Immature natural killer cell (primary cell): ENCODE results near the gene BACE2. TPM values are rescaled to one million over a fixed set of nuclear protein-coding genes. Genes with fewer than 3 reads are reported as not detected.

Experiments
- DNase-seq, 3 donors: peaks; one replicate each; pipeline ENCODE4 v3.0.0; 2022; ENCODE audit warnings: mixed read lengths in 1 of 3
- H3K27ac Mint-ChIP-seq, 6 donors: one replicate each; pipeline ENCODE4 v1.8.0; 2020; ENCODE audit warnings: mixed read lengths in 6 of 6, mild to moderate bottlenecking in 5 of 6, inconsistent platforms in 4 of 6, moderate library complexity in 3 of 6
- H3K27me3 Mint-ChIP-seq, 3 donors: one replicate each; pipeline ENCODE4 v1.8.0; 2020 to 2021; ENCODE audit warnings: low read depth in 3 of 3, mild to moderate bottlenecking in 3 of 3, mixed read lengths in 3 of 3, moderate library complexity in 3 of 3, inconsistent platforms in 1 of 3
- H3K36me3 Mint-ChIP-seq, 3 donors: one replicate each; pipeline ENCODE4 v1.8.0; 2020; ENCODE audit warnings: mixed read lengths in 3 of 3, inconsistent platforms in 2 of 3, mild to moderate bottlenecking in 2 of 3
- H3K4me1 Mint-ChIP-seq, 2 donors: one replicate each; pipeline ENCODE4 v1.8.0; 2020; ENCODE audit warnings: inconsistent platforms in 2 of 2, mild to moderate bottlenecking in 2 of 2, mixed read lengths in 2 of 2, moderate library complexity in 1 of 2
- H3K4me3 Mint-ChIP-seq, 5 donors: one replicate each; pipeline ENCODE4 v1.8.0; 2020; ENCODE audit warnings: mild to moderate bottlenecking in 5 of 5, mixed read lengths in 5 of 5, inconsistent platforms in 3 of 5, moderate library complexity in 3 of 5
- H3K9me3 Mint-ChIP-seq, 6 donors: one replicate each; pipeline ENCODE4 v1.8.0; 2020; ENCODE audit warnings: mild to moderate bottlenecking in 6 of 6, mixed read lengths in 6 of 6, inconsistent platforms in 4 of 6, moderate library complexity in 3 of 6
- polyA plus RNA-seq, 3 donors: library from polyadenylated mRNA; unstranded; fragments of 300-500 nt; fragmentation: Illumina TruSeq; gene quantifications; one replicate each; pipeline ENCODE4 v1.2.3, GENCODE V29; 2021

Gene BACE2
- polyA plus RNA-seq, 3 donors from 2014 or later: 0.82 to 2.1 TPM; not detected in 1

DNA sequence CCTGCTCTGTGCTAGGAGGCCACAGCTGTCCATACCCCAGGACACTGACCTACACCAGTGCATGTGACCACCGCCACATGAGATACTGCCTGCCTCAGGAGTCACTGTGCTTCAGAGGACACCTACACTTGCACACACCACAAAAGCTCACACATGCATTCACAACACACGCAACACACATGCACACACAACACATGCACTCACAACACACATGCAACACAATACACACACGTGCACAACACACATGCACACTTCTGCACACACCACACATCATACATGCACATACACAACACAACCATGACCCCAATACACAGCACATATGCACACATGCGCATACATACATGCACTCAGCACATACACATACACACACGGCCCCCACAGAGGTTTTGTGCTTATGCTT lies 28.7 kb upstream of the BACE2 start:
- DNase-seq: no peak
- Mint-ChIP-seq H3K4me3 (no peak overlapping the region), H3K27ac (no peak overlapping the region), H3K4me1 (no peaks in the 10 kb centered on the region), H3K36me3 (no peaks in the 10 kb centered on the region), H3K9me3 (no peaks in the 10 kb centered on the region), H3K27me3 (peaks cover 0 to under 1% (median 0%) of the 10 kb centered on the region in 3 donors)

DNA sequence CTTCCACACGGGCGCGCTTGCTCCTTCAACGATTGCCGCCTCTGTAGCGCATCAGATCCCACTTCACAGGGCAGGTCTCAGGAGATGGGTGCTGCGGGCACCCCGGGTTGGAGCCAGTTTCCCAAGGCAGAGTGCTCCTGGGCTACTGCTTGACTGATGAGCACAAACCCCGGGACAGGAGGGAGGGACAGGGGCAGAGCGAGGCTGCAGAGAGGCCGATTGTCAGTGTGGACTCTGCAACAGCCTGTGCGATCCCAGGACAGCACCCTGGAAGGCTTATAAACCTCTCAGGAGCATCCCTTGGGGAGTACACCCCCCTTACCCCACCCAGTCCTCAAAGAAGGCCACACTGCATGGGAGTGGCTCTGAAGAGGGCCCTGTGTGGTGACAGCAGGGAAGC lies 28.0 kb upstream of the BACE2 start:
- Mint-ChIP-seq H3K36me3 (no peaks in the 10 kb centered on the region), H3K27ac (no peak overlapping the region), H3K4me3 (no peak overlapping the region), H3K9me3 (no peaks in the 10 kb centered on the region), H3K4me1 (no peaks in the 10 kb centered on the region), H3K27me3 (peaks cover 0 to 3% (median 0%) of the 10 kb centered on the region in 3 donors)
- no peak for DNase-seq

DNA sequence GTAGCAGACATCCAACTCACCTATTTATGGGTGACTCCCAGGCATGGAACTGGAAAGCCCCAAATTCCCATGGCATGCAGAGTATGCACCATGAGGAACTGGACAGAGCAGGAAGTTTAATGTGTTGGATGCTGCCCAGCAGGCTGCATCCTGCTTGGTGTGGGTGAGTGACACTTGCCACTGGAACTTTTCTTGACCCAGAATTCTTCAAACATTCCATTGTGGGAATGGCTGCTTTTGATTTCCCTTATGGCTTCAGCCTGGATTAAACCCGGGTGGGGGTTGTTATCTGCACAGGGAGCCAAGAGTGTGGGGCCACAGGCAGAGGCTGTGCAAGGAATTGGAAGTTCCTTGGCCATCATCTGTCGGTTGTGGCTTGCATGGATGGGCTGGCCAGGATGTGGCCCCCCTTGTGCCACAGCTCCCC lies 26.9 kb upstream of the BACE2 start:
- Mint-ChIP-seq H3K27me3 (peaks cover 1 to 3% (median 2%) of the 10 kb centered on the region in 3 donors), H3K27ac (no peak overlapping the region), H3K4me3 (no peak overlapping the region), H3K4me1 (no peaks in the 10 kb centered on the region), H3K9me3 (no peaks in the 10 kb centered on the region), H3K36me3 (no peaks in the 10 kb centered on the region)
- no peak for DNase-seq

DNA sequence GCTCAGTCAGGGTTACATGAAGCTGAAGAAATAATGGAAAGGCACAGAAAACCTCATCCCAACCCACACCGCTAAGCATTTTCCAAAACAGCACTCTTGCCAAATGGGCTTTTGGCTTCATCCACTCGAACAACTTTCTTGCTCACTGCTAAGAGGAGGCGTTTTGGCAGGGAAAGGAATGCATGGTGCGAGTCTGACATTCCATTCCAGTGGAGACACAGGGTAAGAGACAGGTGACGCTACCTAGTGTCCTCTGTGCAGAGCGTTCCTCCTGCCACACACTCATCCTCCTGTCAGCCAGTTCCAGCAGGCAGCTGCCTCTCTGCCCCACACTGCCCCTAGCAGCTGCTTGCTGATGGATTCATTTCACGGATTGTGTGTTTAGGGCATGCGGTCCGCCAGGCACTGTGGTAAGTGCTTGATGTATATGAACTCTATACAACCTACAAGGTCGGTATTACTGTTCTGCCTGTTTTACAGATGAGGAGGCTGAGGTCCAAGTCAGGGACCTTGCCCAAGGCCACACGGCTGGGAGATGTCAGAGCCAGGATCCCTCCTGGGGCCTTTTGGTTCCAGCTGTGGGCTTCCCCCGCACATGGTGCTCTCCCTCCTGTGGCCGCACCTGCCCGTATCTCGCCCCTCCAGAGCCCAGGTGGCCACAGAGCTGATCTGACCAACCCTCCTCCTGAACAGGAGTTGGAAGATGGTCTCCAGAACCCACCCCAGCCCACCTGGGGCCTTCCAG lies 25.7 kb upstream of the BACE2 start:
- H3K27ac Mint-ChIP-seq: no peak overlapping the region
- H3K9me3 Mint-ChIP-seq: no peaks in the 10 kb centered on the region
- H3K4me1 Mint-ChIP-seq: no peaks in the 10 kb centered on the region
- peaks cover 1 to 3% (median 2%) of the 10 kb centered on the region in 3 donors for H3K27me3 Mint-ChIP-seq
- no peak overlapping the region for H3K4me3 Mint-ChIP-seq
- H3K36me3 Mint-ChIP-seq: no peaks in the 10 kb centered on the region
- no peak for DNase-seq

DNA sequence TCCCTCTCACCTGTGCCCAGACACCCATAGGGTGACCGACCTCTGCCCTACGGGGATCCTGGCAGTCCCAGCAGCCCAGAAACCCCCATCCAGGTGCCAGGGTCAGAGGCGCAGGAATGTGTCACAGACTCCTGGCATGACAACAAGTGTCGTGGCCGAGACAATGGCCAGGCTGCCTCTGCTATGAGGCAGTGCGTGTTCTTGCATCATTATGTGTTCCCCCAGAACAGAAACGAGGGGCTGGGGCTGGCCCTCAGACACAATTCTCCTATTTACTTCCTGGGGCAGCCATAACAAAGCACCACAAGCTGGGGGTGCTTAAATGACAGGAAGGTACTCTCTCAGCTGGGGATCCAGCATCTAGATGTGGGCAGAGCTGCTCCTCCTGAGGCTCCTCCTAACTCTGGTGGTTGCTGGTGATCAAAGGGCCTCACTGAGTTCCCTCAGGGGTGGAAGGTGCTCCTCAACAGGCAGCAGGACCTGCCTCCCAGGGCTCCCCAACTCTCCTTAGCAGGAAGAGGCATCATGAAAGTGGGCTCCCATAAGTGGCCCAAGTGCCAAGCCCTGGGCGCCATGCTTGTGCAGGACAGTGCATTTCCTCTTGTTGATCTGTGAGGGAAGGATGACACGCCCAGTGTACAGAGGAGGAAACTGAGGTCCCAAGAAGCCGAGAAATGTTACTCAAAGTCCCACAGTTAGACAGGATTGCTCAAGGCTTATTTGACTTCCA lies 24.2 kb upstream of the BACE2 start:
- Mint-ChIP-seq H3K36me3 (no peaks in the 10 kb centered on the region), H3K4me3 (no peak overlapping the region), H3K27ac (no peak overlapping the region), H3K27me3 (peaks cover 2 to 3% (median 3%) of the 10 kb centered on the region in 3 donors), H3K9me3 (no peaks in the 10 kb centered on the region), H3K4me1 (no peaks in the 10 kb centered on the region)
- DNase-seq: no peak

DNA sequence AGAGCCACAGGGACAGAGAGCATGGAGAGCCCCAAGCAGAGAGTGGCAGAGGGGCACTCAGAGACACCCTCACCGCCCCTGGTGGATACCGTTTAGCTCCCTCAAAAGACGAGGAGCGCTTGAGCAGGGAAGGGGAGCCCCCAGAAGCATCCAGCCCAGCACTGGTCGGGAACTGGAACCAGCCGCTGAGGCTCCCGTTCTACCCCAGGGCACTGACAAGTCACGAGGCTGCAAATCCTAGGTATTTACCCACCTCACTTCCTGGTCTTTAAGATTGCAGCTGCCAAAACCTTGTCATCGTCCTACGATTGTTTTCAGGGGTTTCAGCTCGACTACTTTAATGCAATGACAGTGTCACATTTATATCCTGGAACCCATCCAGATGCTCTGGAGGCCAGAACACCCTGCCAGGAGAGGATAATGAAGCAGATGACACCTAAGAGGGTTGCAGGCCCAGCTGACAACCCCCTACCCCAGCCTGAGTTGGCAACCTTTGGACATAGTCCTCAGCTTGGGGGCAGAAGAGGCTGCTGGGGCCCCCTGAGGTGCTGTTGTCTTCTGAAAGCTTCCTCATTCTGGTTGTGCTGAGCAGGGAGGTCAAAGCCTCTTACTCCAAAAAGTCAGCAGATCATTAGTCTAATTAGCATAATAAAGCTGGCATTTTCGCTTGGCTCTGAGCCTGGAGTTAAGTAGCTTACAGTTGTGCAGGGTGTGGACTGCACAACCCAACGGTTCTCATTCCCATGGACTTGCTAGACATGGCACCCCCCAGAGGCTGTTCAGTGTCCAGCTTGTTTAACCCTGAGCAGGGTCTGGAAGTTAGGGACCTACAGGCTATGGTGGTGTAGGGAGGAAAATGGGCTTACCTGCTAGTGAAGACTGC lies 20.6 kb upstream of the BACE2 start:
- H3K27ac Mint-ChIP-seq: no peak overlapping the region

DNA sequence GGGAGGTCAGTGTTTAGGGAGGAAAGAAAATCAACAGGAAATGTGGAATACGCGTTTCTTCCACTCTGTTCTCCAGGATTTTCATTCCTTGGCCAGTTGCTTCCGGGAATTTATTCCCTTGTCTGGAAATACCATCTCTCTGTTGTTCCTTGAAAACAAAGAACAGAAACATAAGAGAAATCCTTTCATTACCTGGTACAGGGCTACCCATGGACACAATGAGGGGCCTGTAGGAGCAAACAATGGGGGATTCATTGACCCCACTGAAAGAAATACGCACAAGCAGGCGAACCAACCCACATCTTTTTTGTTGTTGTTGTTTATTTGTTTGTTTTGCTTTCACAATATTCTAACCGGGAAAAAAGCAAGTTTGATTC lies 20.0 kb upstream of the BACE2 start:
- Mint-ChIP-seq H3K4me3 (no peak overlapping the region), H3K27me3 (peaks cover 2 to 7% (median 5%) of the 10 kb centered on the region in 3 donors), H3K36me3 (no peaks in the 10 kb centered on the region), H3K4me1 (no peaks in the 10 kb centered on the region), H3K9me3 (no peaks in the 10 kb centered on the region), H3K27ac (no peak overlapping the region)
- DNase-seq: no peak

More for the DNA sequence above, 20.6 kb upstream of the BACE2 start:
- Mint-ChIP-seq H3K4me1 (no peaks in the 10 kb centered on the region), H3K27me3 (peaks cover 2 to 7% (median 3%) of the 10 kb centered on the region in 3 donors), H3K36me3 (no peaks in the 10 kb centered on the region), H3K9me3 (no peaks in the 10 kb centered on the region), H3K4me3 (no peak overlapping the region)
- DNase-seq: no peak

DNA sequence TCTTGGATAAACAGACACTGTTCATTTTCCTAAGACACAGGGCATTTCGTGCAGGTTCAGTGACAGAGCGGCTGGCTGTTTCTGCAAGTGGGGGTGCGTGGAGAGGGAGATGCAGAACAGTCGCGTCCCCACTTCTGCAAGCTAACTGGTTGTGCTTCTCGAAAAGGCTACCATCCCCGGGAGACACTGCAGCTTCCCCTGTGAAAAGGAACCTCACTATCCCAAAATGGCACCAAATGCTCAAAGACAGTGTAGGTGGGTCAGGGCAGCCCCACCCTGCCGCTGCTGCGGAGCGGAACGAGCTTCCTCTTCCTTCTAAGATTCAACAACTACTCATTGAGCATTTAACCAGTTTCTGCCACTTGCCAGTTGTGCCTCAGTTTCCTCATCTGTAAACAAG lies 19.2 kb upstream of the BACE2 start:
- no peaks in the 10 kb centered on the region for H3K36me3 Mint-ChIP-seq
- no peak overlapping the region for H3K4me3 Mint-ChIP-seq
- H3K27ac Mint-ChIP-seq: no peak overlapping the region
- no peak for DNase-seq
- no peaks in the 10 kb centered on the region for H3K9me3 Mint-ChIP-seq
- H3K27me3 Mint-ChIP-seq: peaks cover 2 to 7% (median 5%) of the 10 kb centered on the region in 3 donors
- H3K4me1 Mint-ChIP-seq: no peaks in the 10 kb centered on the region

DNA sequence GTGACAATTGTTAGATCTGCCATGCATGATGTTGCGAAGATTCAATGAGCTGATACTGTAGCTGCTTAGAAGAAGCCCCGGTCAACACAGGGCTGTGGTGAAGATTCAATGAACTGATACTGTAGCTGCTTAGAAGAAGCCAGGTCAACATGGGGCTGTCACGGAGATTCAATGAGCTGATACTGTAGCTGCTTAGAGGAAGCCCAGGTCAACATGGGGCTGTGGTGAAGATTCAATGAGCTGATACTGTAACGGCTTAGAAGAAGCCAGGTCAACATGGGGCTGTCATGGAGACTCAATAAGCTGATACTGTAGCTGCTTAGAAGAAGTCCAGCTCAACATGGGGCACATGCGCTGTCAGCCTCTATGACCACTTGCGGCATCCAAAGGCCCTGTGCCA lies 18.8 kb upstream of the BACE2 start:
- Mint-ChIP-seq H3K9me3 (no peaks in the 10 kb centered on the region), H3K27ac (no peak overlapping the region), H3K27me3 (peaks cover 2 to 7% (median 5%) of the 10 kb centered on the region in 3 donors), H3K4me3 (no peak overlapping the region), H3K4me1 (no peaks in the 10 kb centered on the region), H3K36me3 (no peaks in the 10 kb centered on the region)
- DNase-seq: no peak

DNA sequence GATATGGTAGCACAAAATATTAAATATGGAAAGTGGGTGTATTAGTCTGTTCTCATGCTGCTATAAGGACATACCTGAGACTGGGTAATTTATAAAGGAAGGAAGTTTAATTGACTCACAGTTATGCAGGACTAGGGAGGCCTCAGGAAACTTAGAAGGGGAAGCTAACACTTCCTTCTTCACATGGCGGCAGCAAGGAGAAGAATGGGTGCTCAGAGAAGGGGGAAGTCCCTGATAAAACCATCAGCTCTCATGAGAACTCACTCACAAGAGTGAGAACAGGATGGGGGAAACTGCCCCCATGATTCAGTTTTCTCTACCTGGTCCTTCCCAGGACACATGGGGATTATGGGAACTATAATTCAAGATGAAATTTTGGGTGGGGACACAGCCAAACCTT lies 15.8 kb upstream of the BACE2 start:
- H3K27ac Mint-ChIP-seq: no peak overlapping the region
- no peaks in the 10 kb centered on the region for H3K9me3 Mint-ChIP-seq
- H3K4me3 Mint-ChIP-seq: no peak overlapping the region
- H3K36me3 Mint-ChIP-seq: no peaks in the 10 kb centered on the region
- H3K27me3 Mint-ChIP-seq: peaks cover 1 to 7% (median 4%) of the 10 kb centered on the region in 3 donors
- no peak for DNase-seq
- H3K4me1 Mint-ChIP-seq: no peaks in the 10 kb centered on the region

DNA sequence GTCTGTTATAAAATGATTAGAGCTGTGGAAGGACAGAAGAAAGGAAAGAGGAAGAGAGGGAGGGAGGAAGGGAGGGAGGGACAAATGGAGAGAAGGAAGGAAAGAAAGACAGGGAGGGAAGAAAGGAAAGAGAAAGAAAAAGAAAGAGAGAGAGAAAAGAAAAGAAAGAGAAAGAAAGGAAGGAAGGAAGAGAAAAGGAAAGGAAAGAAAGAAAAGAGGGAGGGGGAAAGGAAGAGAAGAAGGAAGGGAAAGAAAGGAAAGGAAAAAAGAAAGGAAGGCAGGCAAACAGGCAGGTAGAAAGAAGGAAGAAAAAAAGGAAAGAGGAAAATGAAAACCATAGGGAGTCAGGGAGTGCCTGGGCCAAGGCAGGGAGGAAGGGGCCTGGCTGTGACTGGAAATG lies 14.5 kb upstream of the BACE2 start:
- H3K36me3 Mint-ChIP-seq: no peaks in the 10 kb centered on the region
- H3K4me3 Mint-ChIP-seq: no peak overlapping the region

DNA sequence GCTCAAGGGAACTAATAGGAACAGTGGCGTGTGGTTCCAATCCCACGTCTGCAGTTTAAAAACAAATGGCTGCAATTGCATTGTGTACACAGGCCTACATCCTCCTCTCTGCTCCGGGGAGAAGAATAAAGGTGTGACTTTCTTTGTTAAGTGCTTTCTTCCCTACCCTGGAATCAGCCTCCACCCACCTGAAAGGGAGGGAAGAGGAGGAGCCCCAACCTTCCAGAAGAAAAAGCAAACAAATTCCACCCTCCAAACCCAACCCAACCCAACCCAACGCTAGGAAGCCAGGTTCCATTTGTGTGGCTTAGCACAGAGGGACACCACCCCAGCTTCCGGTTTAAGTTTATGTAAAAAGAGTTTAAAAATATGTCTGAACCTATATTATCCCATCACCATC lies 11.8 kb upstream of the BACE2 start:
- Mint-ChIP-seq H3K4me3 (no peak overlapping the region), H3K27ac (no peak overlapping the region), H3K27me3 (peaks cover 5% of the 10 kb centered on the region in 3 donors), H3K4me1 (no peaks in the 10 kb centered on the region), H3K36me3 (no peaks in the 10 kb centered on the region), H3K9me3 (no peaks in the 10 kb centered on the region)
- no peak for DNase-seq

More for the DNA sequence above, 14.5 kb upstream of the BACE2 start:
- no peaks in the 10 kb centered on the region for H3K4me1 Mint-ChIP-seq
- DNase-seq: no peak
- H3K27me3 Mint-ChIP-seq: peaks cover 1 to 7% (median 7%) of the 10 kb centered on the region in 3 donors
- H3K27ac Mint-ChIP-seq: no peak overlapping the region
- no peaks in the 10 kb centered on the region for H3K9me3 Mint-ChIP-seq

DNA sequence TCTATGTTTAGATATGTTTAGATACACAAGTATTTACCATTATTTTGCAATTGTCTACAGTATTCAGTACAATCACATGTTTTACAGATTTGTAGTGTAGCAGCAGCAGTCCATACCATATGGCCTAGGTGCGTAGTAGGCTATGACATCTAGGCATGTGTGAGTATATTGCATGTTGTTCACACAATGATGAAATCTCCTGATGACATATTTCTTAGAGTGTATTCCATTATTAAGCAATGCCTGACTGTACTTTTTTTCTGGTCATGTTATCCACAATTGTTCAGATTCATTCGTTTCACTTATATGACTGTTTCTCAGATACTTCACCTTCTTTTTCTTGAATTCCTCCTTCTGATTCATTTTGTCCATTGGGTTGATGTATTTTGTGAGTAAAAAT lies 9.9 kb upstream of the BACE2 start:
- Mint-ChIP-seq H3K27ac (no peak overlapping the region), H3K36me3 (no peaks in the 10 kb centered on the region), H3K4me1 (no peaks in the 10 kb centered on the region), H3K27me3 (peaks cover 2 to 5% (median 4%) of the 10 kb centered on the region in 3 donors), H3K9me3 (no peaks in the 10 kb centered on the region), H3K4me3 (no peak overlapping the region)
- DNase-seq: no peak

DNA sequence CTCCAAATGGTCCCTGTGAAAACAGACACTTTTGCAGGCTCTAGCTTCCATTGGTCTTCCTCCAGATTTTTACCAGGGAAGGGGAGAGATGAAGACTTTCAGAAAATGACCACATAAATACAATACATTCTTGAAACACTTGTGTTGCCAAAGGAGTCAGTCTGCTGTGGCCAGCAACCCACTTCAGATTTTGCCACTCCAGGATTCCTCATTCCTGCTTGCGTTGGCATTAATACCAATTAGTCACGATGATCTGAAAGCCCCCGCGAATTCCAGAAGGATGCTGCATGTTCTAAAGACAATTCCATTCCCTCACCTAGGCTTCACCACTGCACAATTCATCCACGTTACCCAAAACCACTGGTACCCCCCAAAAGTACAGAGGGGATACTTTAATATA lies 7.9 kb upstream of the BACE2 start:
- Mint-ChIP-seq H3K4me3 (no peak overlapping the region), H3K27ac (no peak overlapping the region), H3K9me3 (no peaks in the 10 kb centered on the region), H3K4me1 (no peaks in the 10 kb centered on the region), H3K27me3 (peaks cover 2 to 8% (median 5%) of the 10 kb centered on the region in 3 donors), H3K36me3 (no peaks in the 10 kb centered on the region)
- DNase-seq: no peak
